Measurements from ENCODE around the gene DNAJB6.

DNA sequence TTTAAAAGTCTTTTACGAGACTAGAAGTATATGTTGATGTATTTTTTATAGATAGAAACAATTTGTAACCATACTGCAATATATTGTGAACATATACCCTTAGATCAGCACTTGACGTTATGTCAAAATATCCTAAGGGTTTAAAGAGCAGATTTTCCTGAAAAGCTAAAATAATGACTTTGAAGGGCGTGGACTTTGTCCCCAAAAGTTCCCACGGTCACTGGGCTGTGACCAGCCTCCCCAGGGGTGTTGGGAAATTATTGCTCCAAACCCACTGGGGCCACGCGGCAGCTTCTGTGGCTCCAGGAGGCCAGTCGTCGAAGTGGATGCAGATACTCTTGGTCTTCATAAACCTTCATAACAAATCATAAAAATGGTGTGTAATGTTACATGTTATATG lies 29.9 kb downstream of the DNAJB6 start:
- TF ChIP-seq, protein P1, sequence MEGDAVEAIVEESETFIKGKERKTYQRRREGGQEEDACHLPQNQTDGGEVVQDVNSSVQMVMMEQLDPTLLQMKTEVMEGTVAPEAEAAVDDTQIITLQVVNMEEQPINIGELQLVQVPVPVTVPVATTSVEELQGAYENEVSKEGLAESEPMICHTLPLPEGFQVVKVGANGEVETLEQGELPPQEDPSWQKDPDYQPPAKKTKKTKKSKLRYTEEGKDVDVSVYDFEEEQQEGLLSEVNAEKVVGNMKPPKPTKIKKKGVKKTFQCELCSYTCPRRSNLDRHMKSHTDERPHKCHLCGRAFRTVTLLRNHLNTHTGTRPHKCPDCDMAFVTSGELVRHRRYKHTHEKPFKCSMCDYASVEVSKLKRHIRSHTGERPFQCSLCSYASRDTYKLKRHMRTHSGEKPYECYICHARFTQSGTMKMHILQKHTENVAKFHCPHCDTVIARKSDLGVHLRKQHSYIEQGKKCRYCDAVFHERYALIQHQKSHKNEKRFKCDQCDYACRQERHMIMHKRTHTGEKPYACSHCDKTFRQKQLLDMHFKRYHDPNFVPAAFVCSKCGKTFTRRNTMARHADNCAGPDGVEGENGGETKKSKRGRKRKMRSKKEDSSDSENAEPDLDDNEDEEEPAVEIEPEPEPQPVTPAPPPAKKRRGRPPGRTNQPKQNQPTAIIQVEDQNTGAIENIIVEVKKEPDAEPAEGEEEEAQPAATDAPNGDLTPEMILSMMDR (IDR thresholded peaks at IDR 0.05): no peak
- TF ChIP-seq POLR2AphosphoS5 (IDR thresholded peaks at IDR 0.05; ENCODE audit: low read depth, low read length) (no peak), TCF7L2 (IDR thresholded peaks at IDR 0.05; ENCODE audit: low read depth, low read length) (no peak)
